Parathyroid adenoma (tissue), 2 donors: Measurements from ENCODE around the gene OR10H1.

Experiments used
- H2AFZ ChIP-seq: fragments of 300-600 bp; sonication (generic); one replicate; pipeline ENCODE4 v1.7.0; 2017; ENCODE audit warnings: antibody characterized with exemption, mild to moderate bottlenecking
- H3K27ac ChIP-seq: fragments of 300-600 bp; sonication (generic); one replicate; pipeline ENCODE4 v1.7.0; 2017
- H3K27me3 ChIP-seq: fragments of 300-600 bp; sonication (generic); one replicate; pipeline ENCODE4 v1.7.0; 2017; ENCODE audit warnings: low read length; ENCODE audit not compliant: control insufficient read depth, insufficient read depth
- H3K36me3 ChIP-seq: fragments of 300-600 bp; sonication (generic); one replicate; pipeline ENCODE4 v1.7.0; 2017; ENCODE audit warnings: low read length; ENCODE audit not compliant: control insufficient read depth, insufficient read depth
- H3K4me1 ChIP-seq: fragments of 300-600 bp; sonication (generic); one replicate; pipeline ENCODE4 v1.7.0; 2017; ENCODE audit warnings: control low read depth
- H3K4me2 ChIP-seq: fragments of 300-600 bp; sonication (generic); one replicate; pipeline ENCODE4 v1.7.0; 2017; ENCODE audit warnings: low read length
- H3K4me3 ChIP-seq: fragments of 300-600 bp; sonication (generic); one replicate; pipeline ENCODE4 v1.7.0; 2017; ENCODE audit warnings: low read depth, low read length
- H3K79me2 ChIP-seq: fragments of 300-600 bp; sonication (generic); one replicate; pipeline ENCODE4 v1.7.0; 2017; ENCODE audit warnings: control low read depth
- H3K9ac ChIP-seq: fragments of 300-600 bp; sonication (generic); one replicate; pipeline ENCODE4 v1.7.0; 2017; ENCODE audit warnings: mild to moderate bottlenecking
- H3K9me3 ChIP-seq: fragments of 300-600 bp; sonication (generic); one replicate; pipeline ENCODE4 v1.7.0; 2017; ENCODE audit warnings: low read length; ENCODE audit not compliant: control insufficient read depth
- TF ChIP-seq, protein P1 (sequence below): fragments of 300-600 bp; sonication (generic); IDR thresholded peaks from one replicate; pipeline ENCODE4 v1.7.0; 2017; ENCODE audit warnings: antibody characterized with exemption, mild to moderate bottlenecking
- donor health status: primary hyperparathyroidism.

The OR10H1 gene

DNA sequence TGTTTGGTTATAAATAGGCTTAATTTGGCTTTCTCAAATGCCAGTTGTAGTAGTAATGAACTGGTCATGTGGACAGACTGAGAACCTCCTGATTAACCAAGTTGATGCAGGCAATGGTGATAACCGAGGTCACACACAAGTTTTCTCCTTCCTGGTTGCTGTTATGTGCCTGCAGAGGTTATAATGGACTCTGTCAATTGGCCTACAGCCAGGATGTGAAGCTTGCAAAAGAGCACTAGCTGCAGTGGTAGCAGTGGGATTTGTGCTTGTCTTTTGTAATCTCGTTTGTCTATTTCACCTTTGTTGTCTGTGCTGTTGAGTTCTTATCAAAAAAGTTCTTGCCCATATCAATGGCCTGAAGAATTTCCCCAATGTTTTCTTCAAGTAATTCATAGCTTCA, 57.1 kb downstream of the OR10H1 start:
- Histone ChIP-seq H3K27ac (no peak overlapping the region), H3K4me3 (no peak overlapping the region), H3K36me3 (no peaks in the 10 kb centered on the region), H3K27me3 (no peaks in the 10 kb centered on the region), H3K4me1 (no peaks in the 10 kb centered on the region), H3K9ac (no peak overlapping the region), H3K9me3 (no peaks in the 10 kb centered on the region), H3K79me2 (no peaks in the 10 kb centered on the region), H2AFZ (no peak overlapping the region), H3K4me2 (no peak overlapping the region)
- TF ChIP-seq, protein P1, sequence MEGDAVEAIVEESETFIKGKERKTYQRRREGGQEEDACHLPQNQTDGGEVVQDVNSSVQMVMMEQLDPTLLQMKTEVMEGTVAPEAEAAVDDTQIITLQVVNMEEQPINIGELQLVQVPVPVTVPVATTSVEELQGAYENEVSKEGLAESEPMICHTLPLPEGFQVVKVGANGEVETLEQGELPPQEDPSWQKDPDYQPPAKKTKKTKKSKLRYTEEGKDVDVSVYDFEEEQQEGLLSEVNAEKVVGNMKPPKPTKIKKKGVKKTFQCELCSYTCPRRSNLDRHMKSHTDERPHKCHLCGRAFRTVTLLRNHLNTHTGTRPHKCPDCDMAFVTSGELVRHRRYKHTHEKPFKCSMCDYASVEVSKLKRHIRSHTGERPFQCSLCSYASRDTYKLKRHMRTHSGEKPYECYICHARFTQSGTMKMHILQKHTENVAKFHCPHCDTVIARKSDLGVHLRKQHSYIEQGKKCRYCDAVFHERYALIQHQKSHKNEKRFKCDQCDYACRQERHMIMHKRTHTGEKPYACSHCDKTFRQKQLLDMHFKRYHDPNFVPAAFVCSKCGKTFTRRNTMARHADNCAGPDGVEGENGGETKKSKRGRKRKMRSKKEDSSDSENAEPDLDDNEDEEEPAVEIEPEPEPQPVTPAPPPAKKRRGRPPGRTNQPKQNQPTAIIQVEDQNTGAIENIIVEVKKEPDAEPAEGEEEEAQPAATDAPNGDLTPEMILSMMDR, result no peak
